Lung (tissue), 12 donors: ENCODE data around the gene GREB1. TPM values are rescaled to one million over a fixed set of nuclear protein-coding genes. Genes with fewer than 3 reads are reported as not detected.

Experiments used
- ATAC-seq: fragments of 200-7000 bp; cut with Tn5 transposase; one replicate; pipeline ENCODE4 v1.9.1; 2020; ENCODE audit warnings: moderate number of reproducible peaks; ENCODE audit not compliant: insufficient read depth, low FRiP score
- DNase-seq, 3 donors: peaks; one replicate each; pipeline ENCODE4 v3.0.0-alpha.2; 2013 to 2017
- H3K27ac ChIP-seq, 2 donors: one replicate each; pipeline ENCODE4 v1.5.1; 2013; ENCODE audit warnings: mild to moderate bottlenecking in 2 of 2, moderate library complexity in 2 of 2, control low read depth in 1 of 2, inconsistent platforms in 1 of 2, low read depth in 1 of 2, low read length in 1 of 2
- H3K27me3 ChIP-seq, 3 donors: one replicate each; pipeline ENCODE4 v1.5.1; 2013; ENCODE audit warnings: low read length in 2 of 3; ENCODE audit not compliant: control insufficient read depth in 3 of 3, insufficient read depth in 3 of 3
- H3K36me3 ChIP-seq, 4 donors: one replicate each; pipeline ENCODE4 v1.5.1; 2013; ENCODE audit warnings: low read length in 4 of 4, mild to moderate bottlenecking in 1 of 4, moderate library complexity in 1 of 4; ENCODE audit not compliant: control insufficient read depth in 4 of 4, insufficient read depth in 4 of 4
- H3K4me1 ChIP-seq, 5 donors: one replicate each; pipeline ENCODE4 v1.5.1; 2013; ENCODE audit warnings: low read length in 5 of 5, mild to moderate bottlenecking in 2 of 5, moderate library complexity in 1 of 5; ENCODE audit not compliant: control insufficient read depth in 5 of 5, insufficient read depth in 5 of 5
- H3K4me3 ChIP-seq: one replicate; pipeline ENCODE4 v1.5.1; 2013; ENCODE audit warnings: mild to moderate bottlenecking, control low read depth, moderate library complexity
- H3K9ac ChIP-seq, 2 donors: one replicate each; pipeline ENCODE4 v1.5.1; 2013; ENCODE audit warnings: low read length in 2 of 2, control low read depth in 1 of 2; ENCODE audit not compliant: insufficient read depth in 1 of 2
- H3K9me3 ChIP-seq, 4 donors: one replicate each; pipeline ENCODE4 v1.5.1; 2013; ENCODE audit warnings: low read length in 3 of 4, mild to moderate bottlenecking in 1 of 4, moderate library complexity in 1 of 4; ENCODE audit not compliant: control insufficient read depth in 4 of 4, insufficient read depth in 3 of 4
- WGBS, 2 donors: extraction: QIAGEN DNeasy Blood & Tissue Kit; methylation state at CpG; one replicate each; pipeline ENCODE4 v1.1.7; 2013; 5-methylcytosine and 5-hydroxymethylcytosine counted together
- polyA plus RNA-seq, 2 donors: library from polyadenylated mRNA; stranded (reverse); fragments of 200-250 nt; gene quantifications; one replicate each; pipeline ENCODE4 v1.2.1, GENCODE V29; 2013
- total RNA-seq, 2 donors: library from RNA; depleted of rRNA in 1 of 2; stranded (reverse); fragments of >200 nt in 1 of 2; gene quantifications; one replicate each; pipeline ENCODE4 v1.2.1, GENCODE V29; 2014 to 2021
- TF ChIP-seq, protein P1 (sequence below): IDR thresholded peaks from 2 replicates; pipeline ENCODE4 v1.5.1; 2012; ENCODE audit warnings: mild to moderate bottlenecking; ENCODE audit errors: control extremely low read depth, extremely low read depth
- donor health status: control.
- donor health status: control.
- donor health status: Bipolar disorder and iron deficiency.
- donor health status: healthy.
- donor health status: DM: yes; HTN: yes; CAD: no.

Gene GREB1
- total and polyA plus RNA-seq, 4 donors = 0.23 to 3.3 (median 1.8) TPM

DNA sequence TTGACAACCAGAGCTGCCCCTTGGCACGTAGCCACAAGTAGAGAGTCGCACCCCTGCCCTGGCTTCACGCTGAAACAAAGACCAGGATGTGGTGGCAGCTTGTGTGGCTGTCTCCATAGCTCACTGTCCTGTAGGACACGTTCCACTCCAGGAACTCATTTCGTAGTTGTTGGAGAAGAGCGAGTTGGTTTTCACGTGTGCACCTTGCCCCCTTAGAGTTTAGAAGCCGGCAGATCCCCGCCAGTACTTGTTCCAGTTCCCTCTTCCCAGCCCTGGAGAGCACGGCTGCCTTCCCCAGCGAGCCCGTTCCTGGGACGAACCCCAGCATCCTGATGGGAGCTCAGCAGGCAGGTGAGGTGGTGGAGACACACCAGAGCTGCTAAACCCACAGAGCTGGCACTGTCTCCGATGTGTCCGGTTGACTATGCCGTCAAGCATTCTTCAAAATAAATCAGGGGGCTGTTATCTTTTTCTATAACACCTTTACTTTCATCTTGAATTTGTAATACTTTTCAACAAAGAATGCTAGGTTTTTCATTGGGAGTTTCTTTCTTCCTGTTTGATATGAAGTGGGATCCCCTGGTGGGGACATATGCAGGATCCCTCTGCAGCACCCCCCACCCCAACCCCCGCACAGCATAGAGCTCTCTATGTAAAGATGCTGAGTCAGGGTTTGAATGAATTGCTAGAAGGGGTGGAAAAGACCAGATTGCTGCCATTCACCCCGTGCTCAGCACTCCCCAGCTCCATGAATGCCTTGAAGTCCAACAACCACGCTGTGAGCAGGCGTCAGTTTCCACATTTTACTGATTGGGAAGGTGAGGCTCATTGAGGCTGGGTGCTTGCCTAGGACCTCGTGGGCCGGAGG is 44.5 kb downstream of the GREB1 start:
- Histone ChIP-seq H3K36me3 (no peaks in the 10 kb centered on the region), H3K27me3 (no peaks in the 10 kb centered on the region), H3K27ac (no peak overlapping the region), H3K9ac (no peak overlapping the region), H3K9me3 (no peaks in the 10 kb centered on the region), H3K4me3 (no peak overlapping the region), H3K4me1 (peaks cover 0 to 42% (median 4%) of the 10 kb centered on the region in 5 donors)
- DNase-seq = no peak
- TF ChIP-seq, protein P1, sequence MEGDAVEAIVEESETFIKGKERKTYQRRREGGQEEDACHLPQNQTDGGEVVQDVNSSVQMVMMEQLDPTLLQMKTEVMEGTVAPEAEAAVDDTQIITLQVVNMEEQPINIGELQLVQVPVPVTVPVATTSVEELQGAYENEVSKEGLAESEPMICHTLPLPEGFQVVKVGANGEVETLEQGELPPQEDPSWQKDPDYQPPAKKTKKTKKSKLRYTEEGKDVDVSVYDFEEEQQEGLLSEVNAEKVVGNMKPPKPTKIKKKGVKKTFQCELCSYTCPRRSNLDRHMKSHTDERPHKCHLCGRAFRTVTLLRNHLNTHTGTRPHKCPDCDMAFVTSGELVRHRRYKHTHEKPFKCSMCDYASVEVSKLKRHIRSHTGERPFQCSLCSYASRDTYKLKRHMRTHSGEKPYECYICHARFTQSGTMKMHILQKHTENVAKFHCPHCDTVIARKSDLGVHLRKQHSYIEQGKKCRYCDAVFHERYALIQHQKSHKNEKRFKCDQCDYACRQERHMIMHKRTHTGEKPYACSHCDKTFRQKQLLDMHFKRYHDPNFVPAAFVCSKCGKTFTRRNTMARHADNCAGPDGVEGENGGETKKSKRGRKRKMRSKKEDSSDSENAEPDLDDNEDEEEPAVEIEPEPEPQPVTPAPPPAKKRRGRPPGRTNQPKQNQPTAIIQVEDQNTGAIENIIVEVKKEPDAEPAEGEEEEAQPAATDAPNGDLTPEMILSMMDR = no peak
- ATAC-seq = no peak
- 83 to 86% methylated on average over 22 of the region's 22 CpGs for WGBS, 2 donors

DNA sequence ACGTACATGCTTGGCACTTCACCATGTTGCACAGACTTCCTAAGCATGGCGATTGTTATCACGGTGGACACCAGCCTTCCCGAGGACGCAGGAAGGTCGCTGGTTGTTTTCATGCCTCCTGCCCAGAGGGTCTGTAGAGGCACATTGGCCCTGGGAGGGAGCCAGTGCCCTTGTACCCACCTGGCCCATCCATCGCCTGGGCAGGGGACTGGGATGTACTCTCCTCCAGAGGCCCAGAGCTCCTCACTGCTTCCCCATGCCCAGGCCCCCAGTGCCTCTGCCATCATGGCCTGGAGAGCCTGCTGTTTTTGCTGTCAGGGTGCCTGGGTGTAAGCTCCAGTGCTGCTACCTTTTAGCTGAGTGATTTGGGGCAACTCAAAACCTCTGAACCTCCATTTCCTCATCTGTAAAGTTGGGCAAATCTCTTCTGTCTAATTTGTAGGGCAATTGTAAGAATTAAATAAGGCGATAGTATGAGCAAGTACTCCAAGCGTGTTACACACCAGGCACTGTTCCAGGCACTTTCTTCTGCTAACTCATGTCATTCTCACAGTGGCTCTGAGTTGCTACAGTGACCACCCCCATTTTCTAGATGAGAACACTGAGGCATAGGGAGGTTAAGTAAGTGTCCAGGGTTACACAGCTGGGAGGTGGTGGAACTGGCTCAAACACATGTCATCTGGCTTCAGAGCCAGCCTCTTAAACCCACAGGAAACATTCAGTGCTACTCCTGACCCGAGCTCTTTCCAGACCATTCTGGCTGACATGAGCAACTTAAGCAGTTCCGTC is 45.3 kb downstream of the GREB1 start:
- Histone ChIP-seq H3K27ac (no peak overlapping the region), H3K36me3 (no peaks in the 10 kb centered on the region), H3K9me3 (no peaks in the 10 kb centered on the region), H3K4me1 (peaks cover 0 to 38% (median 4%) of the 10 kb centered on the region in 5 donors), H3K4me3 (no peak overlapping the region), H3K27me3 (no peaks in the 10 kb centered on the region), H3K9ac (no peak overlapping the region)
- WGBS, 2 donors = 90 to 93% methylated on average over 11 of the region's 11 CpGs
- ATAC-seq (no peak), DNase-seq (peak in 1 of 3 donors; percentile 31)
- TF ChIP-seq, protein P1 = no peak

DNA sequence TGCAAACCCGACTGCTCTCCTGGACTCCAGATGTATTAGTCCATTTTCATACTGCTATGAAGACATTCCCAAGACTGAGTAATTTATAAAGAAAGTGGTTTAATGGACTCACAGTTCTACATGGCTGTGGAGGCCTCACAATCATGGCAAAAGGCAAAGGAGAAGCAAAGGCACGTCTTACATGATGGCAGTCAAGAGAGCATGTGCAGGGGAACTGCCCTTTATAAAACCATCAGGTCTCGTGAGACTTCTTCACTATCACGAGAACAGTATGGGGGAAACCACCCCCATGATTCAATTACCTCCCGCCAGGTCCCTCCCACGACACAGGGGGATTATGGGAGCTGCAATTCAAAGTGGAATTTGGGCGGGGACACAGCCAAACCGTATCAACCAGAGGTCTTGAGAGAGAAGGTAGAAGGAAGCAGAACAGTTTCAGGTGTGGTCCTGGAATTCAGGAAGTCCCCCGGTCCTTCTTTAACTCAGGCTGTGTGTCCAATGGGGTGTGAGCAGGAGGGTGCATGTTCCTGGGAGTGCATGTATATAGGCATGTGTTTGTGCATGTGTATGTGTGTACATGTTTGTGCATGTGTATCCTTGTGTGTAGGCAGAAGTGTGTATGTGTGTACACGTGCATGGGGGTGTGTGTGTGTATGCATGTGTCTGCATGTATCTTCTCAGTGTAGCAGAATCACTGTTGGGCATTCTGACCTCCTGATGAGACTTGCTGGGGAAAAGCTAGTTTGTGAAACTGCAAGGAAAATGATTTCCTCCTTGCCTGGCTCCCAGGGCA is 46.2 kb downstream of the GREB1 start:
- Histone ChIP-seq H3K36me3 (no peaks in the 10 kb centered on the region), H3K27ac (no peak overlapping the region), H3K9me3 (no peaks in the 10 kb centered on the region), H3K9ac (no peak overlapping the region), H3K27me3 (no peaks in the 10 kb centered on the region), H3K4me1 (peaks cover 0 to 33% (median 4%) of the 10 kb centered on the region in 5 donors), H3K4me3 (no peak overlapping the region)
- WGBS, 2 donors = 79 to 89% methylated on average over 10 of the region's 10 CpGs
- DNase-seq (no peak), ATAC-seq (no peak)
- TF ChIP-seq, protein P1 = no peak
